Hematopoietic multipotent progenitor cell (in vitro differentiated cells): ENCODE data around the gene AGT. TPM values are rescaled to one million over a fixed set of nuclear protein-coding genes. Genes with fewer than 3 reads are reported as not detected.
"Not testable (repeated sequence)": the region's sequence is repeated elsewhere in the genome, so short reads cannot be mapped to it uniquely, and the experiment has no call there.

ENCODE experiments used
- DNase-seq, 3 donors: peaks; one replicate each; pipeline ENCODE4 v3.0.0-alpha.2; 2011 to 2015; ENCODE audit warnings: low read depth in 2 of 3, low spot score in 2 of 3
- total RNA-seq: library from RNA; depleted of rRNA; stranded (reverse); fragments of >200 nt; gene quantifications from one replicate; pipeline ENCODE4 v1.2.3, GENCODE V29; 2012

The AGT gene
- total RNA-seq, 1 donor = not detected

DNA sequence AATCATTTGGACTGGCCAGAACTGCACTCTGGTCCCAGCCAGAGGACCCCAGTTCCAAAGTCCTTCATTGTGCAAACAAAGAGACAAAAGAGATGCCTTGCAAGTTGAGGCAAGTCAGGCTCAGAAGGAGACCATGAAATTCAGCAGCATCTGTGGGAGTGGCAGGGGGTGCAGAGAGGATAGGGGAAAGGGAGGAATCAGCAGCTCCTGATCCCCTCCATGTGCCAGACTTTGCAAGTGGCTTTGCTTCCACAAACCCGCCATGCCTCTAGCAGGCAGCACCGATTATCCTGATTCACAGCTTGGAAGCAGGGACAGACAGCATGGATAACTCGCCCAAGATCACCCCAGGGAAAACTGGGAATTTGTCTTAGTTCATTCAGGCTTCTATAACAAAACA lies 31.1 kb upstream of the AGT start:
- DNase-seq = no peak

DNA sequence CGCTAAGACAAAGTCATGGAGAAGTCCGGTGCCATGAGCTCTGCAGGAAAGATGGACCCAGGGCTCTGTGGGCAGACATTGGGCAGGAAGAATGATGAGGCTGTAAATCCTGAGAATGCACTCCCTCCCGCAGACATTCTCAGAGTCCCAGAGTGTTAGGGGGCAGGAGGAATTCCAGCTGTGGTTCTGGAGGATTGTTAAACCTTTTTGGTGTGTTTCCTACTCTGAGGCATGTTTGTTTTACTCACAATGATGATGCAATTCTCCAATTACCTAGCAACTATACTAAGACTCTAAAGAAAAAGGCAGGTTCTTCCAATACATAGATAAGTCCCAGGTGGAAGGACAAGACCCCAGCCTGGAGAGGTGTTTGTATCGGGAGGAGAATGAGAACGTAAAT lies 30.5 kb upstream of the AGT start:
- DNase-seq = no peak

- no peak for DNase-seq
Observed at GRCh38 chr1:230743899-230744298, 30.0 kb upstream of the AGT start.

DNA sequence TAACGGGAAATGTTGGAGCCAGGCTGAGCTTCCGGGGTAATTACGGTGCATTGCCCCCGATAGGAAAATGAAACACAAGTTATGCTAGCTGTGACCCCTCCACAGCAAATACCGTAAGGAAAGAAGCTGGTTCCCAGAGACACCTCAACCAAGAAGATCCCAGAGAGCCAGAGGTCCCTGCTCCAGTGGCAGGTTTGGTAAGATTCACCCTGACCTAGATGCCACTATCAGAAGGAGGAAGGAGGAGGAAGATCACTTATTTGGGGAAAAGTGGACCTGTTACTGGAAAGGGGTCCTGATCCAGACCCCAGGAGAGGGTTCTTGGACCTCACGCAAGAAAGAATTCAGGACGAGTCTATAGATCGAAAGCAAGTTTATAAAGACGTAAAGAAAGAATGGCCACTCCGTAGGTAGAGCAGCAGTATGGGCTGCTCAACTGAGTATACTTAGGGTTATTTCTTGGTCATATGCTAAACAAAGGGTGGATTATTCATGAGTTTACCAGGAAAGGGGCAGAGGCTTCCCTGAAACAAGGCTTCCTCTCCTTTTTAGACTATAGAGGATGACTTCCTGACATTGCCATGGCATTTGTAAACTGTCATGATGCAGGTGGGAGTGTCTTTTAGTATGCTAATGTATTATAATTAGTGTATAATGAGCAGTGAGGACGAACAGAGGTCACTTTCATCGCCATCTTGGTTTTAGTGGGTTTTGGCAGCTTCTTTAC lies 25.8 kb upstream of the AGT start:
- DNase-seq = no peak

- DNase-seq = no peak
Observed at GRCh38 chr1:230737622-230738262, 23.8 kb upstream of the AGT start.

- no peak for DNase-seq
Observed at GRCh38 chr1:230735447-230735846, 21.5 kb upstream of the AGT start.

DNA sequence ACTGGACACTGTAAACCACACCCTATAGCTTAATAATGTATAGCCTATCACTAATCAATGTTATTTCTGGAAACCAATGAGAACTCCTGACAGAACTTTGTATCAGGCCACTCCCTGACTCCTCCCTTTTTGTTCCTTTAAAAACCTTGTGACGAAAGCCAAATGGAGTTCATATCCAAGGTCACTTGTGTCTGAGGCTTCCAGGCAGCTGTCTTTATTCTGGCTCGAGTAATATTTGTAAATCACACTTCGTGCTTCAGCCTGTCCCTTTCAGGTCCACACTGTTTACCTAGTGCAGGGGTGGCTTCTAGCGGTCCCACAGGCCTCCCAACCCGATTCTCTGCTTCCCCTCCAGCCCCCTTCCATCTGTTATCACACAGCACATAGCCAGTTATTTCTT lies 17.1 kb upstream of the AGT start:
- DNase-seq = no peak

DNA sequence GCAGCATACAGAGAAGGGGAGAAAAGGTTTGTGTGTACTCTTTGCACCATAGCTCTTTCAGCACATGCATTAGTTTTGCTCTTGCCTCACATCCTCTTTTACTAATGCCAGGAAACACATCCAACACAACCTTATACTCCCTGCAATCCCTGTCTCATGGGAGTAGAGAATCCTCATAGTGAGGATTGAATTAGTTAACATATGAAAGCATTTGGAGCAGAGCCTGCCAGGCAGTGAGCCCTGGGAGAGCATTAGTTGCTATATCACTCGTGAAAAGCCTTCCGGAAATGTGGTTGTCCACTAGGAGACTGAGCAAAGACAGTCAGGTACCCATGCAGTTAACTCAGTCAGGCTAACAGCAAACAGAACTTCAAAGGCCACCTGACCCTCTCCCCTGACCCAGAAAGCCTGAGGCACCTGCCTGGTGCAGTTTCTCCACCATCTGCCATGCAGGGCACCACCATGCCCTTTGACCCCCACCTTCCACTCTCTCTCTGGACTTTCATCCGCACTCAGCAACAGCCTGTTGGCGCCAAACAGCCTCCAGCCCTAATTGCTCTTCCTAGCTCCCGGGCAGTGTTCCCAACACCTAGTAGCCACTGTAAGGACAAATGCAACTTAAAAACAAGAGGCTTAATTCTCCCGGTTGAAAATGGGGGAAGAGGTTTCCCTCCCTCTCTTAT lies 14.9 kb upstream of the AGT start:
- DNase-seq = no peak

DNA sequence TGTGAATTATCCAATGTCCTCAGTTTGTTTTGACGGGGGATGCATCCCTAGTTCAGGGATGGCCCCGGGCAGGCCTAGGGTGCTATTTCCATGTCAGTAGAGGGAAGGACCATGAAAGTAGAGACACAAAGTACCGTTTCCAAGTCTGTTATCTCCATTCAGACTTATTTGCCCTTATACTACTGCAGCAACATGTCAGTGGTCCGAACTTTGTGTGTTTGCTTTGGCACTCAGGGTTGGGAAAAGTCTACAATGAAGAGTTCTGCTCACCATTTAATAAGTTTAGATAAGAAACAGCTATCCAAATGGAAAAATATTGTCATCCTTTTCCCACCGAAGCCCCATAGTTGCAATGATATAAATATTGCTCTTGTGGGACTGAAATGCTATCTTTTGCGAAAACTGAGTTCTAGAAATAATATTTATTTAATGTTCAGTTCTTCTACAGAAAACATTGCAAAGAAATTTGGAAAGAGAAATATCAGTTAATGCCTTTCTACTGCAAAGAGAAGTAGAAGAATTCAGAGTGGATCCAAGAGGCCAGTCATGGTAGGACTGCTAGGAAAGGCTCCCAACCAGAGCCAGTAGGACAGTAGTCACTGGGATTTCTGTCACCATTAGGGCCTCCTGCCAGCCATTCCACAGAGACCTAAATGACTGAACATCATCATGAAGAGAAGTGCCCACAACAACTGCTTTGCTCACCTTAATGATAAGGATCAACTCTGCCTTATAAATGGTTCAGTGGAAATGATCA lies 11.5 kb upstream of the AGT start:
- no peak for DNase-seq

- not testable (repeated sequence) for DNase-seq
Observed at GRCh38 chr1:230721849-230722522, 8.1 kb upstream of the AGT start.

GRCh38 chr1:230717251-230717650 lies 3.3 kb upstream of the AGT start:
- no peak for DNase-seq

DNA sequence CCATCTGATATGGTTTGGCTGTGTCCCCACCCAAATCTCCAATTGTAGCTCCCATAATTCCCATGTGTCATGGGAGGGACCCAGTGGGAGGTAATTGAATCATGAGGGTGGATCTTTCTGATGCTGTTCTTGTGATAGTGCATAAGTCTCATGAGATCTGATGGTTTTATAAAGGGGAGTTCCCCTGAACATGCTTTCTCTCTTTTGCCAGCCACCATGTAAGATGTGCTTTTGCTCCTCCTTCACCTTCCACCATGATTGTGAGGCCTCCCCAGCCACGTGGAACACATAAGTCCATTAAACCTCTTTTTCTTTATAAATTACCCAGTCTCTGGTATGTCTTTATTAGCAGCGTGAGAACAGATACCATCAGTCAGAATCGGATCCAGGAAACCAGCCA lies 2.5 kb upstream of the AGT start:
- DNase-seq = not testable (repeated sequence)

GRCh38 chr1:230715510-230715909 lies 1.6 kb upstream of the AGT start:
- no peak for DNase-seq

- no peak for DNase-seq
Observed at GRCh38 chr1:230713547-230713914, 391 bp downstream of the AGT start.

DNA sequence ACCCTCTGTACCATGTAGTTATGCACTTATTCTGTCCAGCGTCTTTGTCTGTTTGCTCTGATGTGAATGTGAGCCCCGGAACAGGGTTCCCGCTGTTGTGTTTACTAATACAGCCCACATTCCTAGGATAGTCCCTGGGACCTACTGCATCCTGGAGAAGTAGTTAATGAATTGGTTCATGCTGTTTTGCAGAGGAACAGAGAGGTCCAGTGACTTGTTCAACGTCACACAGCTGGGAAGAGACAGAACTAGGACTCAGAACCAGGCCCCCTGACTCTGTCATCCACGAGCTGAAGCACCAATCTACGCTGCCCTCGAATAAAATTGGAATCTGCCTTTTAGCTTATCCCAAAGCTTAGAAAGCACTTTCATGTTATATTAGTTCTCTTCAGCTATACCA lies 784 bp downstream of the AGT start:
- no peak for DNase-seq

DNA sequence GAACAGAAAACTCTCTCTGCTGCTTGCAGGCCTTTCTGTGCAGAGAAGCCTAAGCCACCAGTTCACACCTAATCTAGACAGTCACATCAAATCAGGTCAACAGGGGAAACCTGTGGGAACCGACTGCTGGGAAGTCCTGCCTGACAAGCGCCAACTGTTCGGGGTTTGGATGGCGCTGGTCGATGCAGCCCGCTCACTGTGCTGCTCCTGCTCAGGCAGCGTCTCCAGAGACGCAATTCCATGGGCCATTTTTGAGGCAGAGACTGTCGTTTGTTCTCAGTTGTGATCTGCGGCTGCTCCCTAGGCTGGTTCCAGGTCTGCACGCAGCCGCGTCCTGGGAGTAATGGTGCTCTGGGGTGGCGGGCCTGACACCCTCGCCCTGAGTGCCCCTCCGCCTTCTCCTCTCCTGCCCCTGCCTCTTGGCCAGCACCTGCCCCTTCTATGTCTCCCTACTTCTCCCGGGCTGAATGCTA lies 1.4 kb downstream of the AGT start:
- no peak for DNase-seq

DNA sequence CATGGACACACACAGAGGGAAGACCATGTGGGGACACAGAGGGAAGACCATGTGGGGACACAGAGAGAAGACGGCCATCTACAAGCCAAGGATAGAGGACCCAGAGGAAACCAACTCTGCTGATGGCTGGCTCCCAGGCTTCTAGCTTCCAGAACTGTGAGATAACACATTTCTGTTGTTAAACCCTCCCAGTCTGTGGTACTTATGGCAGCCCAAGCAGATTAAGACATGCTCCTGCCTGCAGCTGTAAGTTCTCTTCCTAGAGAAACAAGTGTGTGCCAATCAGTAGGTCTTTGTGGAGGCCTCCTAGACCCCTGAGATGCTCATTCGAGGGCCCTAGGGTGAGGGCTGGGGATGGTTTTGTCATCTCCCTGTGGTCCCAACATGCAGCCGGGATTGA lies 2.7 kb downstream of the AGT start:
- no peak for DNase-seq

DNA sequence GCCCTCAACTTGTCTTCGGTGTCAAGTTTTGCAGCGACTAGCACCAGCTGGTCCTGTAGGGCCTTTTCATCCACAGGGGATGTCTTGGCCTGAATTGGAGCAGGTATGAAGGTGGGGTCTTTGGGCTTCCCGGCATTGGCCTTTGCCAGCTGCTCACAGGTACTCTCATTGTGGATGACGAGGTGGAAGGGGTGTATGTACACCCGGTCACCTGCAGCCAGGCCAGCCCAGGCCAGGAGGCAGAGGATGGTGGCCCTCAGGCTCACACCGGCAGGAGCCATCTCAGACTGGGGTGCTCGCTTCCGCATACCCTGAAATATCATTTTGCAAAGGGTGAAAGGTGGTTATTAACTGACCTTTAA lies 3.4 kb downstream of the AGT start:
- DNase-seq = no peak

DNA sequence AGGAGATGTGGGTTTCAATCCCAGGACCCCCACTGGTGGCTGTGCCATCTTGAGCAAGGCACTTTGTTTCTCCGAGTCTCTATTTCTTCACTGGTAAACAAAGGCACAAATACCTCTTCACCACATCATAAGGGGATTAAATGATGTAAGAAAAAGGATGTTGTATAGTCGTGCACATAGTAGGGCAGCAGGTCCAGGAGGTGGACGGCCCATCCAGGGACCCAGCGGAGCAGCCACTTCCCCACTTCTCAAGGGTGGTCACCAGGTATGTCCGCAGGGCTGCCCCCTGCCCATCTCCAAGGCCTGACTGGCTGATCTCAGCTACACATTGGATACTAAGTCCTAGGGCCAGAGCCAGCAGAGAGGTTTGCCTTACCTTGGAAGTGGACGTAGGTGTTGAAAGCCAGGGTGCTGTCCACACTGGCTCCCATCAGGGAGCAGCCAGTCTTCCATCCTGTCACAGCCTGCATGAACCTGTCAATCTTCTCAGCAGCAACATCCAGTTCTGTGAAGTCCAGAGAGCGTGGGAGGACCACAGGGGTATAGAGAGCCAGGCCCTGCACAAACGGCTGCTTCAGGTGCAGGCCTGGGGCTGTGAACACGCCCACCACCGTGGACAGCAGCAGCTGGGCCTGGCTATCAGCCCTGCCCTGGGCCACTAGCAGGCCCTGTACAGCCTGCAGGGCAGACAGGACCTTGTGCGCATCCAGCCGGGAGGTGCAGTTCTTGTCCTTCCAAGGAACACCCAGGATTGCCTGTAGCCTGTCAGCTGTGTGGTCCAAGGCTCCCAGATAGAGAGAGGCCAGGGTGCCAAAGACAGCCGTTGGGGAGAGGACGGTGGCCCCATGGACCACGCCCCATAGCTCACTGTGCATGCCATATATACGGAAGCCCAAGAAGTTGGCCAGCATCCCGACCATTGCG lies 4.0 kb downstream of the AGT start:
- DNase-seq = no peak
